NCI-H524 treated with DMSO at 0.1 percent for 48 hours (cell line): Measurements from ENCODE around the gene SASH1.

Experiments used
- DNase-seq: peaks from one replicate; lab custom pipeline; 2025; lab: John Stamatoyannopoulos, UW

The SASH1 gene

DNA sequence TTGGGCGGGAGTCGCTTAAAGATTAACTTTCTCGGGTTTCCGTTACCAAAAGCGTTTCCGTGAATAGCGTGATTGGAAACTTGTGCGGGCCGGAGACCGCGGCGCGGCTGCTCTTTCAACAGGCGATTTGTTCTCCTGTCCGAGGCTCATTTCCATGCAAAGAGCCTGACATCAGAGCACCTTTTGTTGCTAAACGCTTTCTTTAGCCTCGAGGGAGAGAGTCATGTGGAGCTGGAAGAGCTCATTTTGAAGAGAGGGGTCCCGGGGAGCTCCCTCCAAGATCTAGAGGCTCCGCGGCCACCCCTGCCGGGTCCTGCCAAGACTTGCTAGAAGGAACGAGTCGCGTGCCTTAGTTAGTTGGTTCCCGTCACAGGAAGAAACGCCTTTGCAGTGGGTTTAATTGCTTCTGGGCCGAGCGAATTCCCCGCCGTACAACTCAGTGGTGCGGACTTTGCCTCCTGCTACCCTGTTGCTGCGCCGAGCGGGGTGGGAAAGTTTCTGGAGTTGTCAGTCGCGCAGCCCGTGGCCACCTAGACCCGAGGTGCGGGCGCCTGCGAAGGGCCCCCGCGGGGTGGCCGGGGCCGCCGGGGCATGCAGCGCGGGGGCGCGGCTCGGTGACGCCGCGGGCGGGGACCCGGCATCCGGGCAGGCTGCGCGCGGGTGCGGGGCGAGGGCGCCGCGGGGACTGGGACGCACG, at the start of gene SASH1:
Gene SASH1, plus strand, starts transcription at position 489 of the 697 bp plus-strand sequence. CDS start 230 bp downstream, outside the sequence.
- DNase-seq: peak; percentile 74

DNA sequence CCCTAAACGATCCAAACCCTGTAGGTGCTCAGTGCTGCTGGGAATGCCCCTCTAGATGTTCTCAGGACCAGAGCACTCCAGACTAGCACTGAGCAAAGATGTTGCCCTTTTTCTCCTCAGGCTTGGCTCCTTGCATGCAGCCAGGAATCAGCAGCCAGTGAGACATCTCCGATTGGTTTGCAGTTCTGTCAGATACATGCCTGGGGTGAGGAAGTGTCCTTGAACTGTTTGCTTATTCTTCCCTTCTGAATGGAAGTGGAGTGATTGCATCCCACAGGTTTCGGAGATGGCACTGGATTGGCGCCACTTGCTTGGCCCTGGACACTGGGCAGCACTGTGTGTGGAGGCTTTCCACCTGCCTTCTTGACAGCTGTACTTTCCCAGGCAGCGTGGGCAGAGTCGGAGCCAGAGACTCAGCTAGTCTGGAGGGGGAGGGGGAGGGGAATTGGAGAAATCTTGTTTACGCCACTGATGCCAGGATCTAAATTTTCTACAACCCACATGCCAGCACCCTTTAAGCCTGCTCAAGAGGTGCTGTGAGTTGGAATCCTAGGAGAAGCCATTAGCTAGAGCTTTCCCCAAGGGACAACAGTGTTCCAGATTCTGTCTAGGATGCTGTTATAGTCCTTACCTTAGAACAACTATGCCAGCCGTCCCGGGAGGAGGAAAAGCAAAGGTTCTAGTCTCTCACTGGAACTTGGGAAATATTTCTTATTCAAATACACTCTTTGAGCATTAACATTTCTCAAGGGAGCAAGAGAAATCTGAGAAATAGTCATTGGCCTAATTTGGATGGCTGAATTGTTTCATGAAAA, 49.2 kb upstream of the SASH1 start:
- peak; percentile 48 for DNase-seq

DNA sequence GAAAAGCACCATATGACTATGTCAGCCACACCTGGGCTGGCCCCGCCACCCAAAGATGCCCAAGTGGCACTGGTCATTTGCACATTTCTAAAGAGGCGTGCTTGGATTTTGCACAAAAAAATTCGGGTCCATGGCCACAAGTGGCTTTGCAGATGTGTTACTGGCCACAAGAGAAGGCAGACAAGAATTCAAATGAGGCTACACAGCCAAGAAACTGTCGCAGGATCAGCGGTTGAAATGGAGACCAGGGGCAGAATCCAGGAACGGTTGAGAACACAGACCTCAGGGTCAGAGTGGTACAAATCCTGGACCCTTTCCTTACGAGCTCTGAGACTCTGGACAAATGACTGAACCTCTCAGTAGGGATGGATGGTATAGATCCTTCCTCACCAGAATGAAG, 48.6 kb upstream of the SASH1 start:
- no peak for DNase-seq

DNA sequence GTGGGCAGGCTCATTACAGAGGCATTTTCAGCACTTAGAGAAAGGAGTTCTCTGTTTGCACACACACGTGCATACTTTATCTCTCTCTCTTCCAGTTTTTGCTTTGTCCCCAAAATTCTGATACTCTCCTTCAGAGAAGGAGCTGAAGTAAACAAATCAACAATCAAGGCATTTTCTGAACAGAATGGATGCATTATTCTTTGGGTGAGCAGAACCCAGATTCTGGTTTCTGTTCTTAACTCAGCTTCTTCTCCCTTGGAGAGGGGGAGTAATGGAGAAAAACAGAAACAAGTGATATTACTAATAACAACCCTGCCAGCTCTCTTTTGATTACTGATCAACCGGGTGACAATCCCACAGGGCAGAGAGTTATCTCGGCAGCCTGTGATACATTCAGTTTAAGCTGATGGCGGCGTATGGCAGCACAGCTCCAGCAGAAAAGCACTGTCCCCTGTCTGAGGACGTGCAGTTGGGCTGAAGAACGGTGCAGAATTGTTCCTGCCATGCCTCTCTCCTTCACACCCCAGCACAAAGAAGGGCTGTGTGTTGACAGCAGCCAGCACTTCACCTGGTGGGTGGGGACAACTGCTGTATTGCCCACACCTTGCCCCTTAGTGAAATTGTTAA, 47.3 kb upstream of the SASH1 start:
- DNase-seq: no peak

DNA sequence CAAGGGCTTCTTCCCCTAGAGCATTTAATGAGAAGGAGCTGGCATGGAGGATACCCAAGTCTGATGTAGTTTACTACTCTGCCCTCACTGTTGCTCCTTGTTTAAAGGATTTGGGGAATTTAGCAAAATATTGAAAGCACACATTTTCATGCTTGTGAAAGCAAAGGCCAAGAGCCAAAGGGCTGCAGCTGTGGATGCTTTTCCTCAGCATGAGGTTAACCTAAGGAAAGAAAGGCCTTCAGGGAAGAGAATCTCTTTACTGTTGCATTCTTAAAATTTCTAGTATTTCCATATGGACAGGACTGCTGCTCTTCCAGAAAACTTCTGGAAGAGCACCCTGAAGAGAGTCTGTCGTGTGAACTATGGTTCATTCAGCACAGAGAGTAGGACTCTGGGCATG, 45.9 kb upstream of the SASH1 start:
- no peak for DNase-seq

DNA sequence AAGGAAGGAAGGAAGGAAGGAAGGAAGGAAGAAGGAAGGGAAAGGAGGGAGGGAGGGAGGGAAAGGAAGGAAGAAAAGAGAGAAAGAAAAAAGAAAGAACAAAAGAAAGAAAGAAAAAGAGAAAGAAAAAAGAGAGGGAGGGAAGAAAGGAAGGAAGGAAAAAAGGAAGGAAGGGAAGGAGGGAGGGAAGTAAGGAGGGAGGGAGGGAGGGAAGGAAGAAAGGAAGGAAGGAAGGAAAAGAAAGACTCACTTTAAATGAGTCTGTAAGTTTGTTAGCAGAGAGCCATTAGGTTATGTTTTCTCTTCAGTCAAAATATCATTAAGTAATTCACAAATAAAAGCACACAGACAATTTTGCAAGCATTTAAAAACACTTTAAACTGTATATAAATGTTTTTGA, 44.0 kb upstream of the SASH1 start:
- no peak for DNase-seq

DNA sequence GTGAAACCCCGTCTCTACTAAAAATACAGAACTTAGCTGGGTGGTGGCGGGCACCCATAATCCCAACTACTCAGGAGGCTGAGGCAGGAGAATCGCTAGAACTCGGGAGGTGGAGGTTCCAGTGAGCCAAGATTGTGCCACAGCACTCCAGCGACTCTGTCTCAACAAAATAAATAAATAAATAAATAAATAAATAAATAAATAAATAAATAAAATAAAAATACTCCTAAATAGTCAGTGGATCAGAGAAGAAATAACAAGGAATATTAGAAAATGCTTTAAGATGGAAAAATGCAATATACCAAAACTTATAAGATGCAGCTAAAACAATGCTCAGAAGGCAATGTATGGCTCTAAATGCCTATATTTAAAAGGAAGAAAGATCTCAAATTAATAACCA, 39.0 kb upstream of the SASH1 start:
- DNase-seq: no peak

DNA sequence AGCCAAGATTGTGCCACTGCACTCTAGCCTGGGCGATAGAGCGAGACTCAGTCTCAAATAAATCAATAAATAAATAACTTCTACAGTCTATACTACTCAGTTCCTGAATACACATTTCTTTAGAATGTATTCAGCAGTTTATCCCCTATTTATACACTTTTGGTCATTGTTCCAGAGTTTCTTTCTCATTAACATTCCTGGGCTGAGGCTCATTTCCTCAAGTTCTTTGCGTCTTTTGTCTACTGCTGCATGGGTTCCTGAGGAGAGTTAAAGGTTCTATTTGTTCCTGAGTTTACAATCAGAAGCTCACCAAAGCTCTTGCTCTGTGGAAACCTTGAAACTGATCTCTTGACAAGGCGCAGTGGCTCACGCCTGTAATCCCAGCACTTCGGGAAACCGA, 37.7 kb upstream of the SASH1 start:
- no peak for DNase-seq

DNA sequence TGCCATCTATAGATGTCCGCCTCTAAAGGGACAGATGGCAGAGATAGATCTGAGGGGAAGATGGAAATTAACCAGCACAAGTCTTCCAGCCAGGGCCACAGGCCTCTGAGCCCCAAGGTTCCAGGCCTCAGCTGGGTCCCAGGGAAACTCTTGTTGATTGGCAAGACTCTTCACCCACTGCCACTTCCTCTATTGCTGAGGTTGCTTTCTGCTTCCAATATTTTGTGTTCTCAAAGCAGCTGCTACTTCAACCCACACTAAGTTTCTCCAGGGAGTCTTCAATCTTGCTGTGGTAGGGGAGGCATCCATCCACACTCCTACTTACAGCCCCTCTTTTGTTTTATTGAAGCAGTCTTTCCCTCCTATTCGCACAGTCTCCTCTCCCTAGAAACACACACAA, 36.4 kb upstream of the SASH1 start:
- DNase-seq: no peak

DNA sequence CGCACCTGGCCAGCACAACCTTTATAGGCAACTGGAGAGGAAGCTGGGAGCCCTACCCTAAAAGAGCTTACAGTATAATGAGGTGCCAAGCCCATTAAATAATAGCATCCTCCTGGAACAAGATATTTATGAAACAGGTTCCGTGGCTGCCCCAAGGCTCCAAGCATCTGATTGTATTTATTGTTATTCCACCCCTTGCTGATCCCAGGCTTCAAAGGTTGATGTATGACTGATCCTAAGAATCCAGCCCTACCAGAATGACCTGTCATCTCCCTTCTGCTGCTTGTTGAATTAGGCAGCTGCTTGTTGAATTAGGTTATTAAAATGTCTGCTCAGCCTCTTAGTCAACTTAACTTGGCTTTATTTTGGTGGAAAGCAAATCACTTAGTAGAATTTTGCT, 35.2 kb upstream of the SASH1 start:
- DNase-seq: no peak

DNA sequence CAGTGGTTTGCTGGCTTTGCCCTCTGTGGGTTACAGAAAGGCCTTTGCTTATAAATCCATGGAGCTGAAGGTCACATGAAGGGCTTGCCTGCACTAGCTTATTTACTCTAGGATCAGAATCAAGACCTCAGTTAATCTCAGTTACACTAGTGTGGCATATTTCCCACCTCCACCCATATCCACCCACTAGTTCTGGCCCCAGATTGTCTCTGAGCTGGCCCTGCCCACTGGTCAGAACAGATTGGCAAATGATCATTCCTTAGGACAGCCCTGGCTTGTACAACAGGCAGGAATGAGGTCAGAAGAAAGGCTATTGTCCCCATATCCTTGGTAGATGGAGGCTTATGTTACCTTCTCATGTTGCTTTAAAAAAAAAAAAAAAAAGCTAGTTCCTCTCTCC, 33.3 kb upstream of the SASH1 start:
- DNase-seq: no peak

DNA sequence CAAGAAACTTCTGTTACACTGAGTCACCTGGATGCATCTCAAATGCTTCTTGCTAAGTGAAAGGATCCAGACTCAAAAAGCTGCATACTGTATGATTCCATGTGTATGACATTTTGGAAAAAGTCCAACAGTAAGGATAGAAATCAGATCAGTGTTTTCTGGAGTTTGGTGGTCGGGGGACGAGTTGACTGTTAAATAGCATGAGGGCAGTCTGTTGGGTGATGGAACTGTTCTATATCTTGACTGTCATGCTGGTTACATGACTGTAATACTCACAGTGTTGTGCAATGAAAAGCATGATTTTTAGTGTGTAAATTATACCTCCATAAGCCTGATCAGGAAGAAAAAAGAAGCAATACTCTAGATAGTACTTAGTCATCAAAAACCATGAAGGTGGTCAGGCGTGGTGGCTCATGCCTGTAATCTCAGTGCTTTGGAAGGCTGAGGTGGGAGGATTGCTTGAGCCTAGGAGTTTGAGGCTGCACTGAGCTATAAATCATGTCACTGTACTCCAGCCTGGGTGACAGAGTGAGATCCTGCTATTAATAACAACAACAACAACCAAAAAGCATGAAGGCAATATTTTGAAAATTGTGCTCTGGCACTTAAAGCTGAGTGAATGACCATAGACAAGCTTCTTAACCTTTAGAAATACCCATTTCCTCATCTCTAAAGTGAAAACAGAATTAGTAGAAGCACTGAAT, 30.5 kb upstream of the SASH1 start:
- no peak for DNase-seq

DNA sequence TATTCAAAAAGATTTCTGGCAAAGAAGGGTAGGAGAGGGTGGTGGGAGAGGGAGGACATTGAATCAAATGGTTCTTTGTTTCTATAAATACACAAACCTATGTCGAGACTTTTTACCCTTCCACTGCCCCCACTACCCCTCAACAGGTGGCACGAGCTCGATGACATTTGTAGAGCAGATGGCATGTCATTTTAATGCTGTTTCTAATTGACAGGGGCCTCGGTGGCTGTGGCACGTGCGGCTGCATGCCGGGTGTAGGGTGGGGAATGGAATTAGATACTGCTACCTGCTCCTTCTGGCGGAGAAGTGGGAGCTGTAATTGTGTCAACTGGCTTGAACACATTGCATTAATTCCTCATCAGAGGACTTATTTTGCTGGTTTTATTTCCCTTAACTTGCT, 29.1 kb upstream of the SASH1 start:
- peak; percentile 94 for DNase-seq

DNA sequence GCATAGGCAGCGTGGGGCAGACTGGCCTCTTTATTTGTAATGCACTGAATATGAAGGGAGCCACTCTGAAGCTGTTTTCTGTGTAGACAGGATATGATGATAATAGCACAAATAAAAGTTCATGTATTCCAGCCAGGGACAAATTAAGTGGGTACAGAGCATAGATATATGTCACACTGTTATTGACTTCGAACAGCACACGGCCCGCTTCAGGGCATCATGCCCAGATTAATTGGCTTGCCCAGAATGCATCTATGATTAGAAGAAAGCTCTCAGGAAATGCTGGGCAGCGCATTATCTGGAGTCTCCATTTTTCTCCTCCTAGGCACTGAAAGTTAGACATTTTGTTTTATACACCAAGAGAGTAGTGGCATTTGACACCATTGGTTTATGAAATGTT, 26.3 kb upstream of the SASH1 start:
- DNase-seq: no peak

DNA sequence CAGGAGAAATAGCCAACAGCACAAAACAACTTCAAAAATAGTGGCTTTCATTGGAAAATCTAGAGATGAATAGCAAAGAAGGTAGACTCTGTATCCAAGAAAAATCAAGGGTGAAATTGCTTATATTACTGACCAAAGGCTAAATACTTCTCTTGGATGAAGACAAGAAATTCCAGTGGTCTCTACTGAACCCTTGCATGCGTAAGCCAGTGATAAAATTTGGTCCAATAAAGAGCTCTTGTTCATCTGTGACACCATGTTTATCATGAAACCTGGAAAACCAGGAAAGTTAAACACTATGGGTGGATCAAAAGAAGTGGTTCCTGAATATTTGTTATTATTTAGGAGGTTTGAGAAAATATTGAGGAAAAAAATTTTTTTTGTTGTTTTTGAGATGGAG, 25.6 kb upstream of the SASH1 start:
- DNase-seq: no peak

DNA sequence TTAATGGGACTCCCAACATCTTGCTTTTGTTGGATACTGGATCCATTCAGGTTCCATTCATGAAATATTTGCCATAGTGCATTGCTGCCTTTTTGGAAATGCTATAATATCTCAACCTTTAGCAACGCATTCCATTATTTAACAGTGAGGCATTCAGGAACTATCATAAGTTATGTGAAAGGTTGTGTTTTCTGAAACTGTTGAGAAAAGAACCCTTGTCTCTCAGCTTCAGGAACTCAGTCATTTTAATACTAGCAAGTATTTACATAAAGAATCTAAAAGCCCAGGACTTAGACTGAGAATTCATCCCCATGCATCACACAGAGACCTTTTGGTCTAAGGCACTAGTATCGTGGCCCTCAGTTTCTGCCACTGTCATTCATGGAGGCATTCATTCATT, 24.9 kb upstream of the SASH1 start:
- DNase-seq: no peak

DNA sequence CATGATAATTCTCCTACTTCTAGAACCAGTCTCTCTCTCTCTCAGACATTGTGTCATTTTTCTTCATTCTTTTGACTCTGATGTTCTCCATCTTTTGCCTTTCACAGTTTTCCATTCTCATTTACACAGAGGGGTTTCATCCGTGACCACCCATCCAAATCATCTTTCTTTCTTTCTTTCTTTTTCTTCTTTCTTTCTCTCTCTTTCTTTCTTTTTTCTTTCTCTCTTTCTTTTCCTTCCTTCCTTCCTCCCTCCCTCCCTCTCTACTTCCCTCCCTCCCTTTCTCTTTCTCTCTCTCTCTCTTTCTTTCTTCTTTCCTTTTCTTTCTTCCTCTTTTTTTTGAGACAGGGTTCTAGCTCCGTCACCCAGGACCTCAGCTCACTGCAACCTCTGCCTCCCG, 19.9 kb upstream of the SASH1 start:
- no peak for DNase-seq

DNA sequence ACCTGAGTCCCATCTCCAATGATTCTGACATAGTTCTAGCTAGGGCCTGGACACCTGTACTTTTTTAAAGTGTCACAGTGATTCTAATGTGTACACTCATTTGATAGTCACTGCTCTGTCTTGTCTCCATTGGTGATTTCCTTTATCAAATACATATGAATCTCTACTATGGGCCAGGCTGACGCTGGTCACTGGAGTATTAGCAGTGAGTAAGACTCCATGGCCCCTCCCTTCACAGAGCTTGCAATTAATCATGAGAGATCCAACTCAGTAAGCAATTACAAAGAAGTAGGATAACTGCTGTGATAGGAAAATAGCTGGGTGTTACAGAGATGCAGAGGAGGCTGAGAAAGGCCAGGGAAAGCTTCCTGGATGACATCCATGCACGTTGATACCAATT, 19.3 kb upstream of the SASH1 start:
- no peak for DNase-seq

DNA sequence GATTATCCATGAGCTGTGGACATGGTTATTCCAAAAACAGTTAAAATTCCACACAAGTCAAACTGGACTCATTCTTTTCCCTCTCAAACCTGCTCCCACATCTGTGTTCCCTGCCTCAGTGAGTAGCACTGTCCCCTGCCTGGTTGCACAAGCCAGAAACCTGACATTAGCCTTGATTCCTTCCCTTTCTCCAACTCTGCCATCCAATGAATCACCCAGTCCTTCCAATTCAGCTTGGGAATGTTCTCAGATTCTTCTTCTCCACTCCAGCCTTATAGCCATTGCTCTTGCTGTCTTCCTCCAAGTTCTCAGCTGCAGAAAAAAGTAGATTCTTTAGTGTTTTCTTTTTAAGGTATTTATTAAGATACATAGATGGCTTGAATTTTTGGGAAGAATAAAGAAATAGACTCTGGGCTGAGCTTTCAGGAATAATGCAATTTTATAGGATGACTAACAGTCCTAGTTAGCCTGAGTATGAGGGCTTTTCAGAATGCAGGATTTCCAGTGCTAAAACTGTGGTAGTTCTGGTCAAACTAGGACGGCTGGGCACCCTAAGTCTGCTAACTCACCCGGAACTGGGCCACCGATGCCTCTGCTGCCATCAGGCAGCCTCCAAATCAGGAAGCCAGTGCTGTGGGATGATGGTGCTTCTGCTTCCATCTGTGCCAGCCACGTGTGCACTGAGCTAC, 18.2 kb upstream of the SASH1 start:
- no peak for DNase-seq

DNA sequence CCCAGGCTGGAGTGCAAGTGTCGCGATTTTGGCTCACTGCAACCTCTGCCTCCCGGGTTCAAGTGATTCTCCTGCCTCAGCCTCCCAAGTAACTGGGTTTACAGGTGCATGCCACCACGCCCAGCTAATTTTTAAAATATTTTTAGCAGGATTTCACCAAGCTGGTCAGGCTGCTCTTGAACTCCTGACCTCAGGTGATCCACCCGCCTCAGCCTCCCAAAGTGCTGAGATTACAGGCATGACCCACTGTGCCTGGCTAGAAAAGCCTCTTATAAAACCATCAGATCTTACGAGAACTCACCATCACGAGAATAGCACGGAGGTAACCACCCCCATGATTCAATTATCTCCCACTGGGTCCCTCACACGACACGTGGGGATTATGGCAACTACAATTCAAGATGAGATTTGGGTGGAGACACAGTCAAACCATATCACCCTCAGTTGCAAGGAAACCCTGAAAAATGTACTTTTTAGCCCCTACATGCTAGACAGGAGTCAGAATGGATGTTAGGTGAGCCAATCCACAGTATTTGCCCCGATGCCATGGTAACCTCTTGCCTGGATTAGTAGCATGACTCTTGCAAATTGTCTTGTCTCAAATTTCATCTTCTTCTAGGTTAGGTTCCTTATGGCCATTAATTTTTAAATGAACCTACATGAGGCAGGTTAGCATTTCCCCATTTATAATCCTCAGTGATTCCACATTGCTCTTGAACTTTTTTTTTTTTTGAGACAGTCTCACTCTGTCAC, 17.1 kb upstream of the SASH1 start:
- peak; percentile 99 for DNase-seq

DNA sequence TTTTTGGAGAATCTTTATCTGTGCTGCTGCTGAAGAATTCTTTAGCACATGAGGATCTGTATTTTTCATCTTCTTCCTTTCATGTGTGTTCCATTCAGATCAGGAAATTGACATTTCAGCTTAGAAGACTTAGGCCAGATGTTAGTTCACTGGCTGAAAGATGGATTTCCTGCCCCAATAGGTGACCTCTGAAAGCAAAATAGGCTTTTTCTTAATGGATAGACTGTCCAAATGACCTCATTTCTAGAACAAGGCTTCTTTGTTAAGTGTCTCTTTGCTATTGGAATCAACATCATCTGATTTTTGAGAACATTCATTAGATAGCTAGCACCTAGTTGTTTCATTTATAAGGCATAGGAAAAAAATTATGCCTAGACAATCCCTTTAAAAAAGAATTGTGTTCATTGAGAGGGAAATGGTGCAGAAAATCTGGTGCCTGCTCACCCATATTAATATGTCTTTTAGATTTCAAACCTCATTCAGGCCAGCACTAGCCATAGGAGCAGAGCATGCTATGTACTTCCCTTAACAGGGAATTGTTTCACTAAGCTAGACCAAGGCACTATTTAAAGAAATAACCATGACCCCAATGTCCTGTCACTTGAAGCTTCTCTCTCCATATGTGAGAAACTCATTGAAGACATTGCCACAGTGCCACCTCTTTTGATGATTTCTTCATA, 13.6 kb upstream of the SASH1 start:
- no peak for DNase-seq
